GM18951 (cell line): ENCODE data around the gene HCFC1R1.

ENCODE experiments used
- POLR2A ChIP-seq: IDR thresholded peaks from 4 replicates; pipeline ENCODE4 v1.6.1; 2011; ENCODE audit warnings: mild to moderate bottlenecking; ENCODE audit not compliant: insufficient read length, insufficient read depth; ENCODE audit errors: extremely low read depth
- in situ Hi-C: fragments of 300-500 bp; cut with MboI; formaldehyde crosslinking; loops from one replicate; pipeline ENCODE4 v1.12.0; 2022; ENCODE audit warnings: low sequenced_read_pairs, mixed read lengths, inconsistent platforms; ENCODE audit not compliant: unreplicated experiment

The HCFC1R1 gene

DNA sequence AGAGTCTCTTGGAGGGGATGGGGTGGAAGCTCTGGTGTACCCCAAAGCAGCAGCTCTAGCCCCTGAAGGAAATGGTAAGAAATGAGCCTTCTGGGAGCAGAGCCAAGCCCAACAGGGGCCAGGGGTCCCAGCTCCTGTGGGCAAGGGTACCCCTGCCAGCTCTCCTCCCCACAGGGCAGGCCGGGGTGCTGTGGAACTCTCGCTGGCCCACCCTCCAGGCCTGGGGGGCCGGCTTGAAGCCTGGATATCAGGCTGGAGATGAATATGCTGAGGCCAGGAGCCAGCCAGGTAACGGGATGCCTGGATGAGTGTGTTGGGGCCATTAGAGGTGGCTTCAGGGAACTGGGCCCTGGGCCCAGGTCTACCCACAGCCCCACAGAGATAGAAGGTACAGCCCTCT lies 23.2 kb downstream of the HCFC1R1 start:
- in situ Hi-C loops = no loop called here

DNA sequence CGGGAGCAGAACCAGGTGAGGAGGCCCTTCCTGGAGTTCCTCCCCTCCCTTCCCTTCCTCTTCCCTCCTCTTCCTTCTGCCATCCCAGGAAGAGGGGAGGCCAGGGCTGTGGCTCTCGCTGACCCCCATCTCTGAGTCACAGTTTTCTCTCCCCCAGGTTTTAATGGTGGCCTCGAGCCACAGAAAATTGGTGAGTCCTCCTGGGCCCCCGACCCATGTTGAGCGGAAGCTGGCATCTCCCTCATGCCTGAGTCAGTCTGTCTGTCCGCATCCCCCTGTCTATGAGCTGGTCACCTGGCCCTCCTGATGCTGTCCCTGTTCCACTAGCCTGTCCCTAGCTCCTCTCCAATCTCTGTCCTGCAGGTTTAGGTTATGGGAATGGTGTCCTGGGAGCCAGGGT lies 23.8 kb downstream of the HCFC1R1 start:
- TF ChIP-seq POLR2A = no peak
- in situ Hi-C loops = no loop called here

More for the DNA sequence above, 23.2 kb downstream of the HCFC1R1 start:
- no peak for TF ChIP-seq POLR2A

DNA sequence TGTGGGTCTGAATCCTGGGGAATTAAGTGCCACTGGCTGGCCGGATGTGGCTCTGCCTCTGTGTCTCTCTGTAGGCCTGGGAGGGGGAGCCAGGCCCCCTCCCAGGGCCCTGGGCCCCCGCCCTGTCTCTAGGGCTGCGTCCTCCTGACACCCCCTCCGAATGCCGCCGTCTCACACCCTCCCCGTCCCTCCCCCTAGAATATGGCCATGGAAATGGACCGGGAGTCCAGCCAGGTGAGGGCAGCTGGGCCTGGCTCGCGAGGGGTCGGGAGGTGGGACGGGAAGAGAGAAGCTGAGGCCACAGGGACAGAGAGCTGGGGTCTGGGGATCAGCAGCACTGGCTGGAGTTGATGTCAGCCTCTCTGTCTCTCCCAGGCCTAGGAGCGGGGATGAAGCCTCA lies 27.4 kb downstream of the HCFC1R1 start:
- TF ChIP-seq POLR2A = no peak
- in situ Hi-C loops = no loop called here

DNA sequence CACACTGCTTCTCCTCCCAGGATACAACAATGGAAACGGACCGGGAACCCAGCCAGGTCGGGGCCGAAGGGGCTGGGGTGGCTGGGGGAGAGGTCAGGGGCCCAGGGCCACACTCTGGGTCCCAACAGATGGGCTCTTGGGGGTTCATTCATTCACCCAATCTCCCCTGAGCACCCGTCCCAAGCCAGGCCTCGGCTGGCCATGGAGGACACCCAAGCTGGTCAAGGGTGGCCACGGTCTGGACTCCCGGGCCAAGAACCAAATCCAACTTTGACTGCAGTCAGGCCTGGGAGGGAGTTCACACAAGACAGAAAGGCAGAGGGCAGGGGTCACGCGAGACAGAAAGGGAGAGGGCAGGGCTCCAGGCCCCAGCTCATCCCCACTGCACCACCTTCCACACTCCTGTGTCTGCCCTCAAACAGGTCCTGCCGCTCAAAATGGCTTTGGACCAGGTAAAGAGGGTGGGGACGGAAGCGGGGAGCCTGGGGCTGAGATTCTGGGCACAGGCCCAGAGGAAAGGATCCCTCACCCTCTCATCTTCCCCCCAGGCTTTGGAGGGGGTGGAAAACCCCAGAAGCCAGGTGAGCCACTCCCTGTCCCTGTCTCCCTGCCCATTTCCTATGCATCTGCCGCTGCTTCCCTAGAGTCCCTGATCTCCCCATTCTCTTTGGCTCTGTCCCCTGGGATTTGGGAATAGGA lies 31.2 kb downstream of the HCFC1R1 start:
- no peak for TF ChIP-seq POLR2A

DNA sequence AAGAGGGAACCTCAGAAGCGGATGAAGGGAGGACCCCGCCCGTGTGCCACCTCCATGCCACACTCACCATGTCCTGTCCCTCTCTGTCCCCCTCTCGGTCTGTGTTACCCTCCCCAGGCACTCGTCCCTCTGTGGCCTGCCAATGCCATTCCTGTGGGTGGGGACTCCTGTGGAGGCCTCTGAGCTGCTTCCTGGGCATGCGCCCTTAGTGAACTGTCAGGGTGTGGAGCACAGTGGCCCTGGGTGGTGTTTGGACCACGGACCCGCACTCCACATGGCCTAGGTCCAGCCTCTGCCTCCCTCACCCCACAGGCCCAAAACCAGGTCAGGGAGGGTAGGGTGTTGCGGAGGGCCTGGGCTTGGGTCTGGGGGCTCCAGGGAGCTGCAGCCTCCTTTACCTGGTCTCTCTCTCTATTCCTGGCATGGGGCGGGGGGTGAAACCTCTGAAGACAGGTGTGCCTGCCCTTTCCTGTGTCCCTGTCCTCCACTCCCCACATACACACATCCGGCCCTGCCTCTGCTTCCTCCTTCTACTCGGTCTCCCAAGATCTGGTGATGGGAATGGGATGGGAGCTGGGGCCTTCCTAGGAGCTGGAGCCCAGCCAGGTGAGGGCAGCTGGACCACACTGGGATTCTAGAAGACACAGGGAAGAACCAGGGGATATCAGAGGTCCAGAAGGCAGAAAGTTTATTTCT lies 32.0 kb downstream of the HCFC1R1 start:
- in situ Hi-C loops = no loop called here

More for the DNA sequence above, 31.2 kb downstream of the HCFC1R1 start:
- in situ Hi-C loops = no loop called here

DNA sequence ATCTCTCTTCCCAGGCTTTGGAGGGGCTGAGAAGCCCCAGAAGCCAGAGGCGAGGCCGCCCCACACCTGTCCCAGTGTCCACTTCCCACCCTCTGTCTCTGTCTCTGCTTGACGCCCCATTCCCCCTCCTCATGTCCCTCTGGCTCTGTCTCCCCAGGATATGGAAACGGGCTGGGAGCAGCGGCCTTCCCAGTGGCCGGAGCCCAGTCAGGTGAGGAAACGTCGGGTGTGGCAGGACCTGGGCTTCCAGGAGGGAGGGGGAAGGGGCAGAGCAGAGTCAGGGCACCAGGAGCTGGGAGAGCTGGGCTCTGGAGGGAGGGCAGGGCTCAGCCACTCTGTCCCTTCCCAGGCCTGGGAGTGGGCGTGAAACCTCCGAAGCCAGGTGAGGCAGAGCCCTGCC lies 32.9 kb downstream of the HCFC1R1 start:
- in situ Hi-C loops = no loop called here
- no peak for TF ChIP-seq POLR2A

More for the DNA sequence above, 32.0 kb downstream of the HCFC1R1 start:
- no peak for TF ChIP-seq POLR2A

DNA sequence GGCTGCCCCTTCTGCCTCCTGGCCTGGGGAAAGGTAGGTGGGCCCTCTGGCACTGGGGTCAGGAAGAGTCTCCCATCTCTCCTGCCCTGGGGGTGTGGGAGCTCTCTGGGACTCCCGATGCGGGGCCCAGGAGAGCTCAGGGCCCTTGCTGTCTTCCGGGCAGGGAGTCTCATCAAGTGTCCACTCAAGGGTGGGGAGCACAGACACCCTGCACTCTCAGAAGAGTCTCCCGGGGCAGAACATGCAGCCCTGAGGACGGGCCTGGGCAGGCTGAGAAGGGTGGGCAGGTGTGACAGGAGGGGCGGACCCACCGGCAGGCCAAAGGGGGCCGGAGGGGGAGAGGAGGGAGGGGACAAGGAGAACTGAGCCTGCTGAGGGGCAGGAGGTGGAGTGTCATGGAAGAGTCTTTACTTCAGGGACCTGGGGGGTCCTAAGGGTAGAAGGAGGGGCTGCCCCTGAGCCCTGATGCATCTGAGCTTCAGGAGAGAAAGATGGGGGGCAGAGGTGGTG lies 35.1 kb downstream of the HCFC1R1 start:
- in situ Hi-C loops = no loop called here
- TF ChIP-seq POLR2A = no peak

DNA sequence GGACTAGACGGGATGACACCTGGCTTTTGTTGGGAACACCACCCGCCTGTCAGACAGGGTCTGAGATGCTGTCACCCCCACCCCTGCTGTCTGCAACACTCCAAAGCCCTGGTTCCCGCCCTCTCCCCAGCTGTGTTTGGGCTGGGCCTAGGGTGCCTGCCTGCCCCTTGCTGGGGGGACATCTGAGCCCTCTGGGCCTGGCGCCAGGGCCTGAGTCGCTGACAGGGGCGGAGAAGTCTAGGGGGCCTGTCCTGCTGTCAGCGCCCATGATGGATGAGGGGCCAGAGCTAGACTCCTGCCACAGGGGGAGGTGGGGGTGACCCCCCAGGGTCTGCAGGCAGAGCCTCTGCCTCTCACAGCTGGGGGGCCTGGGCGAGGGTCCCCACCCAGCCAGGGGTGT lies 35.9 kb downstream of the HCFC1R1 start:
- in situ Hi-C loops = no loop called here

DNA sequence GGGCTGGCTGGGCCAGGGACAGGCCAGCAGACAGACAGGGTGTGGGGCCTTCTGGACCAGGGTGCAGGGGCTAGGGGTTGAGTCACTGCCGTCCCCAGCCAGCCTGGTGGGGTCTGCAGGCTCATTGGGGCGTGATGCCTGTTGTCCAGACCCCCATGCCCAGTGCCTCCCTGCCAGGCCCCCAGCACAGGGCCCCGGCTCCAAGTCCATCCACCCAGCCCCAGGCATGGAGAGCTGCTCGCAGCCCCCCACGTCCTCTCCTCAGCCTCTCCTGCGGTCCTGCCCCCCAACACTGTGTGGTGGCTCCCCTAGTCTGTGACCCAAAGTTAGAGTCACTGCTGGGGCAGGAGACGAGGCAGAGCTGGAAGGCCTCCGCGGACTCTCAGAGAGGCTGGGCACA lies 36.5 kb downstream of the HCFC1R1 start:
- in situ Hi-C loops = no loop called here
- no peak for TF ChIP-seq POLR2A

More for the DNA sequence above, 35.9 kb downstream of the HCFC1R1 start:
- no peak for TF ChIP-seq POLR2A

DNA sequence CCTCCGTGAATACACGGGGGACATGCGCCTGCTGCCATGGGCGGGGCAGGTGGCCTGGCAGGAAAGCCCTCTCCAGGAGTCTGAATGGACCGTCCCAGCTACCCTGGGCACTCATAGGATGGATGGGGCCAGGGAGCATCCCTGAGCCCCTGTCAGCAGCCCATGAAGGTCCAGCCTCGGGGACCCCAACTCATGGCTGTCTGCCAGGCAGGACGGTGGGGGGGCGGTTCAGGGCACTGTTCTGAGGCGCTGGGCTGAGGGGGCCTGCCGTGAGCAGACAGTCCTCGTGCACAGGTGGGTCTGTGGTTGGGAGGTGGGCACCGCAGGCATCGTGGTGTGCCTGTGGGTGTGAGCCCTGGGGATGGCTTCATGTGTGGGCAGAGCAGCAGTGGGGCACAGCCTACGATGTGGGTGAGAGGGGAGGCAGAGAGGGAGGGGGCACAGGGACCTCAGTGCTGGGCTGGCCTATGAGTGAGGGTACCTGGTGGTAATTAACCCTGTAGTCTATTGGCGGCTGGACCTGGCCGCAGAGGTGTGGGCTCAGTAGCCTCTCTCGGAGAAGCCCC lies 37.0 kb downstream of the HCFC1R1 start:
- in situ Hi-C loops = no loop called here
- TF ChIP-seq POLR2A = no peak

DNA sequence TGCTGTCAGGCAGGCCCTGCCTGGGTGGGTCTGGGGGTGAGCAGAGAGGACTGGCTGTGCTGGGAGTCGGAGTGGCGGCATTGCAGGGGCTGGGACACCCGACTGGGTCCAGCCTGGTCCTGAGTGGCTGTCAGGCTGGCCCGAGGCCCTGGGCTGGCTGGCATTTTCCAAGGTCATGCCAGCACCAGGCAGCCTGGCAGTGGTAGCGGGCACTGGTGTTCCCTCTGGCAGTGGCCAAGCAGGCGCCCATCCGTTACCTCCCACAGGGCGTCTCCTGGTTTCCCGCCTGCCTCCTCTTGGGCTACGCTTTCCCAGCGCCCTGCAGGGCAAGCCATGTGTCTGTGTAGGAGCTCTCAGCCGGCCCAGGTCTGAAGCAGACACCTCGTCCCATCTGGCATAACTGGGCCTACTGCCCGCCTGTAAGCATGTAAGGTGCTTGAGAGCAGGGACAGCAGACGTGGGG lies 37.8 kb downstream of the HCFC1R1 start:
- in situ Hi-C loops = no loop called here
- TF ChIP-seq POLR2A = no peak

DNA sequence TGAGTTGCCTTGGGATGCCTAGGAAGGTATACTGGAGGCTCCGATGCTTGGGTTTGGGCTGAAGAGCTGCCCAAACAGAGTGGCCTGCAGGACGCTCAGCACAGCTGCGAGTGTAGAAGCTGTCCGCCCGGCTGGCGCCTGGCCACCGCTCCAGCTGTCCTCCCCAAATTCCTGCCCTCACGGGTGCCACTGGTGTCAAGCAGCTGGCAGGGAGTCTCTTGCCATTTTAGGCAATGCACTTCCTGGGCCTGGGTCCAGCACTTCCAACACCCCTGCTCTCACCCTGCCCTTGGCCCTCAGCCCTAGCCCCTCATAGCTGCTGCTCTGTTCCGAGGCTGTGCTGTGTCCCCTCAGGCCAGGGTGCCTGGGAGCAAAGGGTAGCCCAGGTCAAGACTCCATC lies 38.3 kb downstream of the HCFC1R1 start:
- in situ Hi-C loops = no loop called here
- no peak for TF ChIP-seq POLR2A

DNA sequence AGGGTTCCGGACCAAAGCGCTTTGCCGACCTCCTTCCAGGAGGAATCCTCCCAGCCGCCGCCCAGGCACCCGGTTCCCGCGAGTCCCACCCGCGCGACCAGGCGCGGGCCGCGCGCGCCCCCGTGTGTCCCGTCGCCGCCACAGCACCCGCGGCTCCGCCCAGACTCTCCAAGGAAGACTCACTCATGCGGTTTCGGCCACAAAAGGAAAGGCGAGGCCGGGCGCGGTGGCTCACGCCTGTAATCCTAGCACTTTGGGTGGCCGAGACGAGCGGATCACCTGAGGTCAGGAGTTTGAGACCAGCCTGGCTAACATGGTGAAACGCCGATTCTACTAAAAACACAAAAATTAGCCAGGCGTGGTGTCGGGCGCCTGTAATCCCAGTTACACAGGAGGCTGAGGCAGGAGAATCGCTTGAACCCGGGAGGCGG lies 40.0 kb downstream of the HCFC1R1 start:
- in situ Hi-C loops = no loop called here
- no peak for TF ChIP-seq POLR2A

DNA sequence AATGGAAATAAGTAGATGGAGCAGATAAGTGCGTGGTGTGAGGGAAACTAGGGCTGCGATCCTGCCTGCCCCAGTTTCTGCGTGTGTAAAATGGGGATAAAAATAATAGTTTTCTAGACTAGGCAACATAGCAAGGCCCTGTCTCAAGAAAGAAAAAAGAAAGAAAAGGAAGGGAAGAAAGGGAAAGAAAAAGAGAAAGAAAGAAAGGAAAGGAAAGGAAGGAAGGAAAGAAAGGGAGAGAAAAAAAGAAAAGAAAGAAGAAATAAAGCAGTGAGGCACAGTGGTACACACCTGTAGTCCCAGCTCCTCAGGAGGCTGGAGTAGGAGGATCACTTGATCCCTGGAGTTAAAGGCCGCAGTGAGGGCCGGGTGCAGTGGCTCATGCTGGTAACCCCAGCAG lies 41.3 kb downstream of the HCFC1R1 start:
- TF ChIP-seq POLR2A = no peak
- in situ Hi-C loops = no loop called here

DNA sequence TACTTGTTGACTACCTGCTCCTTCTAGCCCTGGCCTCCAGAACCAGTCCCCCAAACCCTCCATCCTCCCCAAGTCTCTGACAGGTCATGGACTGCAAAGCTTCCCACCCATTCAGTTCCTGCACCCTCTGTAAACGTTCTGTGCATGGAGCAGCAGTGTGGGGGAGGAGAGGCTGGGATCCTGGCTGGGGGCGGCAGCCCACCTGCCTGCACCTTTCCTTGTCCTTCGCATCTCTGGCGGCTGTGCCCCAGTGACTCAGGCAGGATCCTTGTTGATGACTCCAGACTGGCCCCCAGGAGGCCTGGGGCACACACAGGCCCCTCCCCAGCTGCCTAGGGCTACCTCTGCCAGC lies 41.9 kb downstream of the HCFC1R1 start:
- no peak for TF ChIP-seq POLR2A
- in situ Hi-C loops = no loop called here
